HG03558 (cell line): ENCODE measurements around the gene SULF2.

Experiments used
- ATAC-seq: cut with Tn5 transposase; IDR thresholded peaks from one replicate; pipeline ENCODE4 v1.9.1; 2021; ENCODE audit warnings: moderate number of reproducible peaks; ENCODE audit not compliant: unreplicated experiment; ENCODE audit errors: extremely low read depth

SULF2 gene

GRCh38 chr20:47741669-47742608, 43.3 kb downstream of the SULF2 start:
- ATAC-seq: no peak

DNA sequence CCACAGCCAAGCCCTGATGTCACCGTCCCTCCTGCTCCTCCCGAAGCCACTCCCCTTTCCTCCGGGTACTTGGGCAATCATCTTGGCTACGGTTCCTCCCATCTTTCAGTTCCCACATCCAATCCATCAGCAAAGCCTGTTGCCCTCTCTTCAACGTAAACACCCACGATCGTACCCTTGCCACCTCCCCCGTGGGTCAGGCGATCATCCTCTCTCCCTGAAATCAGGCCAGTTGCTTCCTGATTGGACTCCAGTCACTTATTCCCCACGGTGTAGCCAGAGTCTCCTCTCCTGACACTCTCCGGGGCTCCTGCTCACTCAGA, 44.5 kb downstream of the SULF2 start:
- no peak for ATAC-seq

DNA sequence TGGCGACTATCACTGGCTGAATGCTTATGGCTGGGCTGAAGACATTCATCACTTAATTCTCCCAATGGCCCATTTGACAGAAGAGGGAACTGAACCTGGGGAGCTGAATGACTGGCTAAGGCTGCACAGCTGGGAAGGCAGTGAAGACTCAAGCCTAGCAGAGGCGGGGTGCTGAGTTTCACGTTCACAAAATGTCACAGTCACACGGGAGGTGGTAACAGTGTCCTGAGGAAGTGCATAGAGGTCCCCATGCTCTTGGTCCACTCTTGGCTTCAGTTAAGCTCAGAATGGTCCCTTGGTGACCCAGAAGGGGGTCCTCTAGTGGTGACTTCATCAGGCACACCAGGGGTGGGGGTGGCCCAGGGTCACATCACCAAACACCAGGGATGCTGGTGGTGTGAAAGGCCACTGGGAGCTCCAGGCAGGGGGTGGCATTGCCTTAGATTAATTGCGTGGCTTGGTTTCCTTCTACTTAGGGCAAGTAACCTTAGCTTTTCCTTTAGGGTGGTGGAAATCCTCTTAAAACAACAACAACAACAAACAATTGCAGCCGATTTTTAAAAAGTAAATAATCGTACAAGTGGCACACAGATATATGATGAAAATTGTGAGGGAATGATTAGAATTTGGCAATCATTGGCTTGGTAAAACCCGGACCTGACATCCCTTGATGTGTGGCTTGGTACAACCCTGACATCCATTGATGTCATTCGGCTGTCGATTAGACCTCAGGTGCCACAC, 45.0 kb downstream of the SULF2 start:
- no peak for ATAC-seq

DNA sequence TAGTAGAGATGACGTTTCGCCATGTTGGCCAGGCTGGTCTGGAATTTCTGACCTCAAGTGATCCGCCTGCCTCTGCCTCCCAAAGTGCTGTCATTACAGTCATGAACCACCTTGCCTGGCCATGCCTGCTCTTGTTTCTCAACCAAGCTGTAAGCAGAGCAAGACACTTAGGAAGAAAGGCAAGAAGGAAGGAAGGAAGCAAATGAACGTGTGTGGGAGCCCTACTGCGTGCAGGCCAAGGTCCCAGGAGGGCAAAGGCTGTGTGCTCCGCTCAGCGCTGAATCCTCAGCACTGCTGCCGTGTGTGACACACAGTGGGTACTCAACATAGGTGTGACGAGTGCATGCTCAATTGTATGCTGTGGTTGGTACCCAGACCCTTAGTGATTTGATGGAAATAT, 47.4 kb downstream of the SULF2 start:
- no peak for ATAC-seq

GRCh38 chr20:47736570-47737152, 48.6 kb downstream of the SULF2 start:
- no peak for ATAC-seq

GRCh38 chr20:47735412-47736400, 49.6 kb downstream of the SULF2 start:
- no peak for ATAC-seq

- no peak for ATAC-seq
Measured at GRCh38 chr20:47734870-47735269, 50.4 kb downstream of the SULF2 start.

DNA sequence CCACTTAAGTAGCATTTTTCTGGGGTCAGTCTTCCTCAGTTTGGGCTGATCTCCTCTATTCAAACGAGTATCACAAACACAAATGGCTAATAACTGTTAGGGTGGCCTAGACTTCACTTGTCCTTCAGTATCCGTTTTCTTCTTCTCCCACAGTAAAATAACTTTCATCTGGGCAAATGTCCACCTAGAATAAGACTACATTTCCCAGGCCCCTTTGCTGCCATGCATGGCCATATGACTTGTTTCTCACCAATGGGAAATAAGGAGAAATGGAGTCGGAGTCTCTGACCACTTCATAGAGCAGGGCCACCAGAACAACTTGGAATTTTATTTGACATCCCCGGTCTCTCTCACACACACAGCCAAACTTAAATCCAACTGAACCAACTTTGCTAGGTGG, 51.4 kb downstream of the SULF2 start:
- ATAC-seq: no peak

DNA sequence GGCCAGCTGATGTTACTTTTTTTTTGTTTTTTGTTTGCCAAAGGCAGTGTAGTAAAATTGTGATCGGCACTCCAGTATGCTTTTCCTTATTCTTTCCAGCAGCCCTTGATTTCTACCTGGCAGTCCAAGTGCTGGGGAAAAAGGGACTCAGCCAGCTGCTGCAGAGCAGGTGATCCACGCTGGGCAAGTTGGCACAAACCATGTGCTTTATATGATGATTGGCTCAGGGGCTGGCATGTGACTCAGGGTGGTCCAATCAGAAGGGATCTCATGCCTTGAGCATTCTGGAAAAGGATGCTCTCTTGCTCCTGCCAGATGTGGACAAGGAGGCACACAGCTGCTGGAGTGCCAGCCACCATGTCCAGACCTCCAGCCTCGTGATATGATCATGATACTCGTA, 54.5 kb downstream of the SULF2 start:
- ATAC-seq: no peak

DNA sequence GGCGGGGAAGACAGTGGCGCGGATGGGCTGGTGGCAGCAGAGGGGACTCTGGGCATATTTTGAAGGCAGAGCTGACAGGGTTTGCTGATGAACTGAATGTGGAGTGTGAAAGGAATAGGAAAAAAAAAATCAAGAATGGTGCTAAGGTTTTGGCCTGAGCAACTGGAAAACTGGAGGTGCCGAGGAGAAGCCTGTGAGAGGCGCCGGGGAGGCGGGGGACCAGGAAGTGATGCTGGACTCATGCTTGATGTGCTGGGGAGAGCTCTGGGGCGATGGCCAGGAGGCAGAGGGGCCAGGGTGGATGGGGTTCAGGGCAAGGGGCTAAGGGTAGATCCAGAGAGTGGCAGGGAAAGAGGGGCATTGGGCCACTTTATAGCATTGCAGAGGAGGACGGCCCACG, 55.8 kb downstream of the SULF2 start:
- ATAC-seq: no peak

DNA sequence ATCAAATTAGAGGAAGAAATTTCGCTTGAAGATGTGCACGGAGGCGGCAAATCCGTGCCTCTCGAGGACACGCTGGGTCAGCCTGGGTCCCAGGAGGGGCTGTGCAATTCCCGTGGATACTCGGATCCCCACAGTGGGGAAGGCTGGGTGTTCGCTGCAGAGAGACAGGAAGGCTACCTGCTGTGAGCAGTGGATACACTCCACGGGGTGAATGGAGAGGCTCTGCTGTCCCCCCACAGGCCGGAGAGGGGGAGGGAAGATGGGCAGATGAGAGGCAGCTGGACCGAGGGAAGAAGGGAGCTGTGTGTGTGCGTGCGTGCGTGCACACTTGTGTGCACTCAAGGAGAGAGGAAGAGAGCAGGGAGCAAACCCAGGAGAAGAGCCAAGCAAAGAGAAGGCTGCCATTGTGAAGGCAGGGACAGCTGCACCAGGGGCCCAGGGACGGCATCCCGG, 57.3 kb downstream of the SULF2 start:
- ATAC-seq: no peak

- no peak for ATAC-seq
Measured at GRCh38 chr20:47727170-47727880, 58.0 kb downstream of the SULF2 start.

GRCh38 chr20:47726632-47727031, 58.6 kb downstream of the SULF2 start:
- ATAC-seq: no peak

- no peak for ATAC-seq
Measured at GRCh38 chr20:47725248-47725973, 59.9 kb downstream of the SULF2 start.

DNA sequence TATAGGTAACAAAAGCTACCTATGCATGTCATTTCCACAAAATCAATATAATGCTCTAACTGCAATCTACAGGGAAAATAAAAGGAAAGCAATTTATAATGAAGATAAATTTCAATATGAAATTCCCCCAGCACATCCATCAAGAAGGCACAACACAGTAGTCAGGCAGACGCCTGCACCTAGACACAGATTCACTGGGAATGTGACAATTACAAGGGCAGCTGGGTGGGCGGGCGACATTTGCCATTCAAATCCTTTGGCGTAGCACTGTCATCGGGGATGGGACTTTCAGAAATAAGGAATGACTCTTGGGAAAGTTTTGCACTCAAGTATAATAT, 60.4 kb downstream of the SULF2 start:
- ATAC-seq: no peak

DNA sequence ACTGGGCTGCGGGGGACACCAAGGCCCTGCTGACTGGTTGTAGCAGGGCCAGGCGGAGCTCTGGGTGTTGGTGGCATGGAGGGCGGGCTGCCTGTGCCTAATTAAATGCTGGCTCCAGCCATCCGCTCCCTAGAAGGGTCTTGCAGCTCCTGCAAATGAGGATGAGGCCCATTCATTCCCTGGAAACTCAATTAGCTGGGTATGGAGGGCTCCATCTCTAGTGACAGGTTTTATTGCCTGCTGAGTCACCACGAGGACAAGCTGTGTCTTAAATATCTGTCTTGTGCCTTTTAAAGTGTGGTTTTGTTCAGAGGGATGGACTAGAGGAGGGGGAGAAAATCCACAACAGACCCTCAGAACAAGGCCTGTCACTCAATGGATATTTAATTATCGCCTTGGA, 60.9 kb downstream of the SULF2 start:
- ATAC-seq: no peak

DNA sequence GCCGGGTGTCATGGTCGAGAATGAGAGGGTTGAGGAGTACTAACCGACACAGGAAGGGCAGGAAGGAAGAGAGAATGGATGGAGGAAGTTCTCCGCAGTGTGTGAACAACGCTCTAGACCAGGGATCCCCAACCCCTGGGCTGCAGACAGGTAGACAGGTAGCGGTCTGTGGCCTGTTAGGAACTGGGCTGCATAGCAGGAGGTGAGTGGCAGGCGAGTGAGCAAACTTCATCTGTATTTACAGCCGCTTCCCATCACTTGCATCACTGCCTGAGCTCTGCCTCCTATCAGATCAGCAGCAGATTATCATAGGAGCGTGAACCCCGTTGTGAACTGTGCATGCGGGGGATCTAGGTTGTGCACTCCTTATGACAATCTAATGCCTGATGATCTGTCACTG, 62.0 kb downstream of the SULF2 start:
- ATAC-seq: no peak

GRCh38 chr20:47720636-47721427, 64.4 kb downstream of the SULF2 start:
- no peak for ATAC-seq
